ENCODE measurements around the gene COQ4. TPM values are rescaled to one million over a fixed set of nuclear protein-coding genes. Genes with fewer than 3 reads are reported as not detected.

The COQ4 gene
- total RNA-seq, 1 experiment from 2014 or later, result 45.8 TPM

- ATAC-seq (peak; percentile 89), DNase-seq (ENCODE audit: low read depth, low spot score) (peak; percentile 88)
- no peaks in the 10 kb centered on the region for H3K27me3 ChIP-seq (ENCODE audit: insufficient read depth, low read length)
- ChIA-PET RAD21 (ENCODE audit: low non-redundant PET in 1 of 2, low total read pairs in 2 of 2, uncharacterized antibody in 2 of 2, unreplicated experiment in 2 of 2) (interaction anchor here in 1 of 2 experiments (0.6 to 1.2 kb wide), 2 partner anchors 9 to 761 kb away, joined by 3 to 4 read pairs; no protein-coding TSS in a partner anchor), POLR2A (interaction anchor here (0.7 to 1.2 kb wide), 6 partner anchors 8 to 331 kb away, joined by 3 to 4 read pairs (median 3); no protein-coding TSS in a partner anchor), CTCF (interaction anchor here (0.6 to 2.2 kb wide), 8 partner anchors 9 to 198 kb away, joined by 3 to 18 read pairs (median 4); partner anchors contain the start of gene CERCAM)
- H3K4me1 ChIP-seq (ENCODE audit: control insufficient read depth in 1 of 2, insufficient read depth in 2 of 2, low read length in 2 of 2), result peaks cover 13 to 16% of the 10 kb centered on the region in 2 experiments; a peak in 3 of 4 replicates
- H2AFZ ChIP-seq (ENCODE audit: low read depth, low read length, poor library complexity, severe bottlenecking), result peak within 1 kb of the TSS; percentile 76
- H3K9ac ChIP-seq (ENCODE audit: low read length), result peak within 1 kb of the TSS; percentile 81
- no peaks in the 10 kb centered on the region for H3K9me3 ChIP-seq (ENCODE audit: control insufficient read depth in 1 of 2, insufficient read depth in 1 of 2, low read depth in 1 of 2, low read length in 2 of 2)
- BruUV-seq (replicated peaks), result TSS peak; percentile 97
- peak within 1 kb of the TSS; percentile 79 for H3K27ac ChIP-seq (ENCODE audit: low read depth, low read length)
- H3K4me2 ChIP-seq (ENCODE audit: low read length), result peak within 1 kb of the TSS; percentile 89
- intact Hi-C loops (cut with micrococcal nuclease), result loop anchor here (2.0 kb wide), 1 partner anchor 42 kb away; no protein-coding TSS in a partner anchor
- H4K20me1 ChIP-seq (ENCODE audit: insufficient read depth), result no peaks in the 10 kb centered on the region
- no peaks in the 10 kb centered on the region for H3K9me2 ChIP-seq (ENCODE audit: insufficient read depth)
- H3K36me3 ChIP-seq (ENCODE audit: control insufficient read depth in 1 of 2, insufficient read depth in 2 of 2, low read length in 2 of 2), result no peaks in the 10 kb centered on the region; a peak in 1 of 4 replicates
- H3K79me2 ChIP-seq (ENCODE audit: insufficient read depth, low read length), result peaks cover 47% of the 10 kb centered on the region
- peak within 1 kb of the TSS; percentile 67 to 91 for H3K4me3 ChIP-seq (replicated peaks in 1 of 2; ENCODE audit: low read depth in 1 of 2, low read length in 2 of 2)
- TF ChIP-seq ZBTB33 (IDR thresholded peaks at IDR 0.05; ENCODE audit: extremely low read depth, insufficient replicate concordance, low read length), result no peak
- TF ChIP-seq ZFX (IDR thresholded peaks at IDR 0.05), result peak; percentile 51; the same call in 1 of the 2 replicates
- no peak for TF ChIP-seq EZH2phosphoT487 (IDR thresholded peaks at IDR 0.05; ENCODE audit: borderline replicate concordance)
- no peak for TF ChIP-seq FOSL1 (IDR thresholded peaks at IDR 0.05; ENCODE audit: low read depth)
- no peak for TF ChIP-seq MAX (IDR thresholded peaks at IDR 0.05)
- no peak for TF ChIP-seq EZH2 (IDR thresholded peaks at IDR 0.05)
- no peak for TF ChIP-seq TCF7L2 (IDR thresholded peaks at IDR 0.05; ENCODE audit: borderline replicate concordance, extremely low read depth, insufficient read depth, insufficient read length)
- peak; percentile 97 for TF ChIP-seq YY1 (IDR thresholded peaks at IDR 0.05; ENCODE audit: extremely low read depth, insufficient replicate concordance, low read depth, low read length)
- no peak for TF ChIP-seq REST (IDR thresholded peaks at IDR 0.05; ENCODE audit: low read depth)
- TF ChIP-seq SIN3A (IDR thresholded peaks at IDR 0.05; ENCODE audit: low read depth), result no peak
- no peak for TF ChIP-seq ATF3 (IDR thresholded peaks at IDR 0.05)
- no peak for TF ChIP-seq EGR1 (IDR thresholded peaks at IDR 0.05; ENCODE audit: low read depth)
- TF ChIP-seq JUND (IDR thresholded peaks at IDR 0.05), result no peak
- TF ChIP-seq CEBPB (IDR thresholded peaks at IDR 0.05; ENCODE audit: low read depth), result no peak
- TF ChIP-seq ELF1 (IDR thresholded peaks at IDR 0.05; ENCODE audit: borderline replicate concordance, low read depth), result no peak
- no peak for TF ChIP-seq SRF (IDR thresholded peaks at IDR 0.05; ENCODE audit: low read depth)
- no peak for TF ChIP-seq CBX3 (IDR thresholded peaks at IDR 0.05; ENCODE audit: low read depth)
- TF ChIP-seq POLR2A (IDR thresholded peaks at IDR 0.05; ENCODE audit: borderline replicate concordance, extremely low read depth, insufficient read depth, insufficient read length), result peak; percentile 74
- TF ChIP-seq RAD21 (IDR thresholded peaks at IDR 0.05; ENCODE audit: low read depth), result no peak
- no peak for TF ChIP-seq SP1 (IDR thresholded peaks at IDR 0.05; ENCODE audit: low read depth)
- TF ChIP-seq POLR2AphosphoS5 (IDR thresholded peaks at IDR 0.05; ENCODE audit: low read depth, low read length), result peak; percentile 94
- TF ChIP-seq ZNF274 (IDR thresholded peaks at IDR 0.05; ENCODE audit: low read depth, low read length), result no peak
Observed at GRCh38 chr9:128370752-128371629, 48.4 kb downstream of the COQ4 start, which contains the start of gene URM1. Gene URM1 (plus strand): TSS chr9:128371374. CDS start chr9:128371381, 7 bp downstream.

All from HCT116 (cell line).